ENCODE results near the gene NT5C.
"Not testable (repeated sequence)": the region's sequence is repeated elsewhere in the genome, so short reads cannot be mapped to it uniquely, and the experiment has no call there.

NT5C gene

DNA sequence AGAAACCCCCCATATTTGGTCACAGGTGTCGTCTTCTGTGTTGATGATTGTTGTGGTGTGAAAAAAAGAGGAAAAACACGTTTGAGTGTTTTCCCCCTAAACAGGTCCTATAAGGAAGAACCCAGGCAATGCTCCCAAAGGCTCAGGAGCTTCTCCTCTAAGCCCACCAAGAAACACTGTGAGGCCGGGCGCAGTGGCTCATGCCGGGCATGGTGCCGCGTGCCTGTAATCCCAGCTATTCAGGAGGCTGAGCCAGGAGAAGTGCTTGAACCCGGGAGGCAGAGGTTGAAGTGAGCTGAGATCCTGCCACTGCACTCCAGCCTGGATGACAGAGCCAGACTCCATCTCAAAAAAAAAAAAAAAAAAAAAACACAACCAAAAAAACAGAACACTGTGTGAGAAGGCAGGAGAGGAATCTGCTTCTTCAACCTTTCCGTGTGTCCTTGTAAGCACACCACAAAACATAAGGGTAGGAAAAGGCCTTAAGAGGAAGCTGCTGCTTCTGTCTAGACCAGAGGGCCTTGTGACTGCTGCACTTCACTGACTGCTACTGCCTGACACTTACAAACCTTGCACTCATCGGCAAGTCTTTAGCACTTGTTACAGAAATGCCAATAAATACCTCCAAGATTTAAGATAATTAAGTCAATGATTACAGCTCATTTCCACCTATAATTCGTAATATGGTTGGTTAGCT lies 13.4 kb upstream of the NT5C start:
- no peak for DNase-seq

DNA sequence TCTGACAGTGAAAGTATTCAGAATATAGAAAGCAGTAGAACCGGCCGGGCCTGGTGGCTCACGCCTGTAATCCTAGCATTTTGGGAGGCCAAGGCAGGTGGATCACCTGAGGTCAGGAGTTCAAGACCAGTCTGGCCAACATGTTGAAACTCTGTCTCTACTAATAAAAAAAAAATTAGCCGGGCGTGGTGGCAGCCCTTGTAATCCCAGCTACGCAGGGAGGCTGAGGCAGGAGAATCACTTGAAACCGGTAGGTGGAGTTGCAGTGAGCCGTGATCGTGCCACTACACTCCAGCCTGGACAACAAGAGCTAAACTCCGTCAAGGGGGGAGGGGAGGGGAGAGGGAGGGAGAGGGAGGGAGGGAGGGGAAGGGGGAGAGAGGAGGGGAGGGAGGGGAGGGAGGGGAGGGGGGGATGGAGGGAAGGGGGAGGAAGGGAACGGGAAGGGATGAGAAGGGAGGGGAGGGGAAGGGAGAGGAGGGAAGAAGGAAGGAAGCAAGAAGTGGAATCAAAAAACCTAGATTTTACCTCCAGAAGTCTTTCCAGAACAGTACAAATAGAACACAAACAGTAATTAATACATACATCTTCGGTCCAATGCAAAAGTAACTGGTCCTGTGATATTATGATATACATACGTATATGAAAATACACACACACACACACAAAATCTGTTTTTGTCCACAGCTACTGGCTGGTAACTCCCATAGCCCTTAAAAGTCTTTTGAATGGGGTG lies 10.9 kb upstream of the NT5C start:
- DNase-seq = no peak

DNA sequence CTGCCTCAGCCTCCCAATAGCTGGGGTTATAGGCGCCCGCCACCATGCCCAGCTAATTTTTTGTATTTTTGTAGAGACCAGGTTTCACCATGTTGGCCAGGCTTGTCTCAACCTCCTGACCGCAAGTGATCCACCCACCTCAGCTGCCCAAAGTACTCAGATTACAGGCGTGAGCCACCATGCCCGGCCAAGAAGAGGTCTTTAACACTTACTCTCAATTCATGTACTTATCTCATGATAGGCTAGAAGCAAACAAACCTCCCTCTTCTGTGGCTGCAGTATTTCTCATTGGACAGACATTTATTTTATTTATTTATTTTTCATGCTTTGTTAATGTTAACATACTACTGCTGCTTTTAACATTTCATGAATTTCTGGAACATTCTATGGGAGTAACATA lies 7.0 kb upstream of the NT5C start:
- no peak for DNase-seq

DNA sequence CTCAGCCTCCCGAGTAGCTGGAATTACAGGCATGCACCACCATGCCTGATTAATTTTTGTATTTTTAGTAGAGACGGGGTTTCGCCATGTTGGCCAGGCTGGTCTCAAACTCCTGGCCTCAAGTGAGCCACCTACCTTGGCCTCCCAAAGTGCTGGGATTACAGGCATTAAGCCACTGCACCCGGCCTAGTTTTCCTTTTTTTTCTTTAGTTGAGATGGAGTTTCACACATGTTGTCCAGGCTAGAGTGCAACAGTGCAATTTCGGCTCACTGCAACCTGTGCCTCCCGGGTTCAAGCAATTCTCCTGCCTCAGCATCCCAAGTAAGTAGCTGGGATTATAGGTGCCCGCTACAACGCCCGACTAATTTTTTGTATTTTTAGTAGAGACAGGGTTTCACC lies 6.2 kb upstream of the NT5C start:
- not testable (repeated sequence) for DNase-seq

DNA sequence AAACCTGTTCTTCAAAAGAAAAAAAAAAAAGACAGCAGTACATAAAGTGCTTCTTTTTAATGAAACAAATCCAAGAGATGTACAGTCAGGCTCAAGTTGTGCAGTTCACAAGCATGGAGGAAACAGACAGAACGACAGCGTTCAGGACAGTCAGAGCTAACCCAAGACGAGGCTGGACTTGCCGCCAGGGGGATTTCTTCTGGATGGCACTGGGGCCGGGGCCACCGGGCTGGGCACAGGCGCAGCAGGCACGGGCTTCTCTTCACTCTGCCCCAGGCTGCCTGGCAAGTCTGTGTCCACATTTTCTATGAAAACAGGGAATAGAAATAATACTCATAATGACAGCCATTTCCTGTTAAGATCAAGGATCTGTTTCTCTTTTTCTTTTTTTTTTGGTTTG lies 4.4 kb upstream of the NT5C start:
- DNase-seq = no peak

DNA sequence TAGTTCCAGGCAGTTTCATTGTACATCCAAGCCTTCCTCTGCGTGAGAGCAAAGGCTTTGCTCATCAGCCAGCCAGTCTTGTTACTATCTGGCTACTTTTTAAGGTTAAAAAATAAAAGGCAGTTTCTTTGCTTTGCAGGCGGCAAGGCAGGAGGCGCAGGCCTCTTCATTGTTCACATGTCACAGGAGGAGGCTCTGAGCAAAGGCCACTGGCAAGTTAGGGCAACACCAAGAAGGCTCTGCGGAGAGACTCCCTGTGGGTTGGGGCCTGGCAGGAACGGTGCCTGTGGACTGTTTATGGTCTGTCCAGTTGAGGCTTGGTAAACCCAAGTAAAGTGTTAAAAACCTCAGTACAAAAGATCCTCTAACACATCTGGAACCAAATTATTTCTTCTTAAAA lies 3.9 kb upstream of the NT5C start:
- no peak for DNase-seq

DNA sequence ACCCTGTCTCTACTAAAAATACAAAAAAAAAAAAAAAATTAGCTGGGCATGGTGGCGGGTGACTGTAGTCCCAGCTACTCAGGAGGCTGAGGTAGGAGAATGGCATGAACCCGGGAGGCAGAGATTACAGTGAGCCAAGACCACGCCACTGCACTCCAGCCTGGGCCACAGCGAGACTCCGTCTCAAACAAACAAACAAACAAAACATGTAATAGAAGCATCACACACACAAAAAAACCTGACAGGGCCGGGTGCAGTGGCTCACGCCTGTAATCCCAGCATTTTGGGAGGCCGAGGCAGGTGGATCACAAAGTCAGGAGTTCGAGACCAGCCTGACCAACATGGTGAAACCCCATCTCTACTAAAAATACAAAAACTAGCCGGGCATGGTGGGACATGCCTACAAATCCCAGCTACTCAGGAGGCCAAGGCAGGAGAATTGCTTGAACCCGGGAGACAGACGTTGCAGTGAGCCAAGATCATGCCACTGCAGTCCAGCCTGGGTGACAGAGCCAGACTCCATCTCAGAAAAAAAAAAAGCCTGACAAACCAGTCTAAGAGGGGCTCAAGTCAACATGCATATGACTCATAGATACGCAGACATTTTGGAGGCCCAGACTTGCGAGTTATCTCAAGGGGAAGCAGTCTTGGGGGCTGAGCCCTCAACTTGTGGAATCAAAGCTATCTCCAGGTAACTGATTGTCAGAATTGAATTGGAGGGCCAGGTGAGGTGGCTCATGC lies 2.2 kb upstream of the NT5C start:
- DNase-seq = not testable (repeated sequence)

DNA sequence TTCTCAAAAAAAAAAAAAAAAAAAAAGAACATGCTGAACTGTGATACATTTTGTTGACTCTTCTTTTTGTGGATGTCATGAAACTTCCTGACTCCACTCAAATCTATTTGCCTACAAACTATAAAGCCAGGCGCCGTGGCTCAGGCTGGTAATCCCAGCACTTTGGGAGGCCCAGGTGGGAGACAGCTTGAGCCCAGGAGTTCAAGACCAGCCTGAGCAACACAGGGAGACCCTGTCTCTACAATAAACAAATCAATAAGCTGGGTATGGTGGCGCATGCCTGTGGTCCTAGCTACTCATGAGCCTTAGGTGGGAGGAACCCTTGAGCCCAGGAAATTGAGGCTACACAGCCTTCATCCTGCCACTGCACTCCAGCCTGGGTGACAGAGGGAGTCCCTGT lies 1.5 kb upstream of the NT5C start:
- DNase-seq = no peak

DNA sequence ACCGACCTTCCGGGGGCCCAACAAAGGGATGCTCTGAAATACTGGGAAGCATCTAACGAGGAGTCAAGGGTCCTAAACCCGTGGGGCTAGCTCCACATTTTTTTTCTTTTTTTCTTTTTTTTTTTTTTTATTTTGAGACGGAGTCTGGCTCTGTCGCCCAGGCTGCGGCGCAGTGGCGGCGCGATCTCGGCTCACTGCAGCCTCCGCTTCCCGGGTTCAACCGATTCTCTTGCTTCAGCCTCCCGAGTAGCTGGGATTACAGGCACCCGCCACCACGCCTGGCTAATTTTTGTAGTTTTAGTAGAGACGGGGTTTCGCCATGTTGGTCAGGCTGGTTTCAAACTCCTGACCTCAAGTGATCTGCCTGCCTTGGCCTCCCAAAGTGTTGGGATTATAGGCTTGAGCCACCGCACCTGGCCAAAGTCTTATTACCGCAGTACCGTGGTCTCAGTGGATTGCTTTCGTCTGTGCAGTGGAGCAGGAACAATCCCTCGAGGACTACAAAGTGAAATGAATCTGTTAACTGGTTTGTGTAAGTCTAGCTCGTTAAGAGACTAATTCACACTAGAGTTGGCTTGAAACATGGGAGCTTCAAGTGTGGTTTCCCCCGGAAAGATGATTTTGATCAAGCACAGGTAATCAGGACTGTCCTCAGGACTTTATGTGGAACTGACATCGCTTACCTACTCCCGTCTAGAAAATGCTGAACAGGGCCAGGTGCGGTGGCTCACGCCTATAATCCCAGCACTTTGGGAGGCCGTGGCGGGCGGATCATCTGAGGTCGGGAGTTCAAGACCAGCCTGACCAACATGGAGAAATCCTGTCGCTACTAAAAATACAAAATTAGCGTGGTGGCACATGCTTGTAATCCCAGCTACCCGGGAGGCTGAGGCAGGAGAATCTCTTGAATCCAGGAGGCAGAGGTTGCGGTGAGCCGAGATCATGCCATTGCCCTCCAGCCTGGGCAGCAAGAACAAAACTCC lies 767 bp upstream of the NT5C start:
- DNase-seq = not testable (repeated sequence)

DNA sequence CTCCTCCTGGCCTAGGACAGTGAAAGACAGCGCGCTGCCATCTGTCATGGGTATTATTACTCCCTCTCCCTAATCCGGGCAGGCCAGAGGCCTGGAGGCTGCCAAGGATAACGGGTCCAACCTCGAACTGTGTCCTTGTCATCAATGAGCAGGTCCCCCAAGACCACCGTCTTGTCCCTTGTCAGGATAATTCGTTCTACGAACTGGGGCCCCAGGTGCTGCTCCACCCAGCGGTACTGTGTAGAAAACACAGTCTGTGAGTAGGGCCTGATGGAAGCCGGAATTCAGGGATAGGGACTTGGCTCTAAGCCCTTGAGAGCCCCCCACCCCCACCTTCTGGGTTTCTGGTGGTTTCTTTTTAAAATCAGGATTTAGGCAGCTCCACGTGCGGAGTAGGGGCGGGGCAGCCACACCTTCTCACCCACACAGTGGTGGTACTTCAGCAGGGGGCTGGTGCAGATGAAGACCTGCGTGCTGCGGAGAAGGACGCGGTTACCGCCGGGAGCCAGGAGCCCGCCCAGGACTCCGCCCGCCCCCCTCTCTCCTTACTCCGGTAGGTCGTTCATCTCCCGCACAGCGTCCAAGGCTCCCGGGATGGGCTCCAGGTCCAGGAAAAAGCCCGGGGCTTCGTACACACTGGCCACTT lies 787 bp downstream of the NT5C start:
- peak in 3 of 5 experiments; percentile 18 to 63 (median 32) for DNase-seq

DNA sequence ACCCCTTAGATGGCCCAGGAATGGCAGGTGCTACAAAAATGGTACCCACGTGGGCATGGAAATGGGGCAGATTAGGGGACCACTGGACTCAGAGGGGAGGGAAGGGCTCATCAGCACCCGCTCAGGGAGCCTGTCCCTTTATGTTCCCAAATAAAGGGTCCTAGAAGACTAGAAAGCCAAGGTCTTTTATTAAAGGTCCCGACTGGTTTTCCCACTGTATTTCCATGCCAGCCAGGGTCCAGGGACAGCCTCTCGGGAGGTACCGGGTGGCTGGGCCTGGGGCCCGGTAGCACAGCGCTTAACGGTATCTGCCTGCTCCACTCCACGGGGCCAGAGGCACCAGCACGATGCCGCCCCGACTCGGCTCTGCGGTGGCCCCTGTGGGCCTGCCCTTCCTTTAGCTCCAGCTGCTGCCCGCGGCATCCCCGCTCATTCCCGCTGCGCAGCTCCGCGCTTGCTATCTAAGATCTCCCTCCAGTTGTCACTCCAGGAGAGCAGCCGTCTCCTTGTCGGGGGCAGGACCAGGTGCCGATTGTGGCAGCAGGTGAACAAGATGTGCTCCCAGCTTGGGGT lies 1.4 kb downstream of the NT5C start:
- no peak for DNase-seq

DNA sequence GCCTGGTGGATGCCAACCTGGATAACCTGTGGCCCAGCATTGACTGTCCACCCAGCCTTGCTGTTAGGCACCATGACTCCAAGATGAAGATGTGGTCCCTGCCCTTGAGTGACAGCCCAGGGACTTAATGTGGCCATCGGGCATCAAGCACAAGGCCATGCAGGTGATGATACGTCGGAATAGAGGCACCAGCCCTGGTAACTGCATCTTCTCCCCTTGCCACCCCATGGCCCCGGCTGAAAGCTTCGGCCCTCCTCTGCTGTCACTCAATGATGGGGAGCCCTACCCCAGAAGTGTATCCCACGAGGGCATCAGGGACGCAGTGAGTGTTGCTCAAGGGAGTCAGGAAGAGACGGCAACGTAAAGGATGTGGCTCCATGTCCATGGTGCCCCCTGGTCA lies 2.0 kb downstream of the NT5C start:
- DNase-seq = no peak

DNA sequence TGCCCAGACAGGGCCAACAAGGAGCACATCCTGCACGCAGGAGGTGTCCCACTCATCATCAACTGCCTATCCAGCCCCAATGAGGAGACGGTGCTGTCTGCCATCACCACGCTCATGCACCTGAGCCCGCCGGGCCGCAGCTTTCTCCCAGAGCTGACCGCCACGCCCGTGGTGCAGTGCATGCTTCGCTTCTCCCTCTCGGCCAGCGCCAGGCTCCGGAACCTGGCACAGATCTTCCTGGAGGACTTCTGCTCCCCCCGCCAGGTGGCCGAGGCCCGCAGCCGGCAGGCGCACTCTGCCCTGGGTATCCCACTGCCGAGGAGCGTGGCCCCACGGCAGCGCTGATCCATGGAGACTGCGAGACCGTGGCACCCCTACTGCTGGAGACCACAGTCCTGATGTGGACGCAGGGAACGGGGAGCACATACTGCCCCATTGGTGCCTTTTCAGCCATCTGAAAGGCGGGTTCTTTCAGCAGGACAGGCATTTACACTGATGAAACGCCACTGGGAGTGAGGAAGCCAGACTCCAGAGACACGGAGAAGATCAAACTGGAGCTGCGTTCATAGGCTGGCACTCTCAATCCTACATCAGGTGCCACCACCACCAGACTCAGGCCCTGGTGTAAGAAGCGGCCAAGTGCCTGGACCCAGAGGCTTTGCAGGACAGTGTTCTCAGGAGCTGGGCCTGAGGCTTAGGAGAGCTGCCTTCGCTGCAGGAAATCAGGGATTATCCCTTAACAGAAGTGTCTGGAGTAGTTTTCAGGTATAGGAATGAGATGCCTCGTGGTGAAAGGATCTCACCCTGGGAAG lies 2.6 kb downstream of the NT5C start:
- DNase-seq = no peak

DNA sequence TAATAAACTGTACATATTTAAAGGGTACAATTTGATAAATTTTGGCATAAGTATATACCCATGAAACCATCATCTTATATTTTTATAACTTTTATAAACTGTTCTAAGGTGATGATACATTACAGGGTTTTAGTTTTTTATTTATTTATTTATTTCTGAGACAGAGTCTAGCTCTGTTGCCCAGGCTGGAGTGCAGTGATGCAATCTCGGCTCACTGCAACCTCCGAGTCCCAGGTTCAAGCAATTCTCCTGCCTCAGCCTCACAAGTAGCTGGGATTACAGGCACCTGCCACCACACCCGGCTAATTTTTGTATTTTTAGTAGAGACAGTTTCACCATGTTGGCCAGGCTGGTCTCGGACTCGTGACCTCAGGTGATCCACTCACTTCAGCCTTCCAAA lies 3.6 kb downstream of the NT5C start:
- not testable (repeated sequence) for DNase-seq

DNA sequence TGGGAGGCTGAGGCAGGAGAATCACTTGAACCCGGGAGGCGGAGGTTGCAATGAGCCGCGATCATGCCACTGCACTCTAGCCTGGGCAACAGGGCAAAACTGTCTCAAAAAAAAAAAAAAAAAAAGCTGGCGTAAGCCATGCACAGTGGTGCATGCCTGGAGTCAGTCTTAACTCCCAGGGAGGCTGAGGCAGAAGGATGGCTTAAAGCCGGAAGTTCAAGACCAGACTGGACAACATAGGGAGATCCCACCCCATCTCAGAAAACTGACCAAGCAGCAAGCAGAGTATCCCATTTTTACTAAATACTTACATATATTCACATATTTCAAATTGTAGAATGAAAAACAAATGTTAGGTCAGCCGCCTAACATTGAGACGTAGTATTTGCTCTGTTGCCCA lies 4.6 kb downstream of the NT5C start:
- no peak for DNase-seq

DNA sequence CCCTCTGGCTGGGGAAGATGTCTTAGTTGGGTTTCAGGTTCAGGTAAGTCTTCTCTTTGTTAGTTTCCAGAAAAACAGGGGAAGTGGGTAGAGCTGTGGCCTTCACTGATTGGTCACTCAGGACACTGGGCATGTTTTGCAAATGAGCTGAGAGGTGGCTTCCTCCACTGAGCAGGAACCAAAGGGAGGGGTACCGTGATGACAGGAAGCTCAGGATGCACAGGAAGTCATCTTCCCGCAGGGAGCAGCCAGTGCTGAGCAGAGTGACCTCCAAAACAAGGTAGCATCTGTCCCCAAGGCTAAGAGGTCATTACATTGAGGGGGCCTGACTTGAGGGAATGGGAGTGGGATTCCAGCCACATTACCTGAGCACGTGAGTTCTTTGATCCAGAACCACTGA lies 5.6 kb downstream of the NT5C start:
- peak in 1 of 5 experiments; percentile 37 for DNase-seq

DNA sequence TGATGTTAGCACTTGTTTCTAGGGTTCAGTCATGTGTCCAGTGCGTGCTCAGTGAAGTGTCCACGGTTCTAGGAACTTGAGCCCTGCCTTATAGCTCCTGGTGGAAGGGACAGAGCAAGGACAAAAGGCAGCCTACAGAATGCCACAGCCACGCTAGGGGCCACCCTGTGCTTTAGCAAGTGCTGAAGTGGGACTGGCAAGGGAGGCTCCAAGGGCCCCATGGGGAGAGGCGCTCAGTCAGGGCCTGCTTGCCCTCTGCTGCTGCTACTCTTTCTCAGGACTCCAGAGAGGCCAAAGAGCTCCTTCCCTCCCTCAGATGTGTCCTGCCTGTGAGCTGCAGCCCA lies 6.8 kb downstream of the NT5C start:
- no peak for DNase-seq

DNA sequence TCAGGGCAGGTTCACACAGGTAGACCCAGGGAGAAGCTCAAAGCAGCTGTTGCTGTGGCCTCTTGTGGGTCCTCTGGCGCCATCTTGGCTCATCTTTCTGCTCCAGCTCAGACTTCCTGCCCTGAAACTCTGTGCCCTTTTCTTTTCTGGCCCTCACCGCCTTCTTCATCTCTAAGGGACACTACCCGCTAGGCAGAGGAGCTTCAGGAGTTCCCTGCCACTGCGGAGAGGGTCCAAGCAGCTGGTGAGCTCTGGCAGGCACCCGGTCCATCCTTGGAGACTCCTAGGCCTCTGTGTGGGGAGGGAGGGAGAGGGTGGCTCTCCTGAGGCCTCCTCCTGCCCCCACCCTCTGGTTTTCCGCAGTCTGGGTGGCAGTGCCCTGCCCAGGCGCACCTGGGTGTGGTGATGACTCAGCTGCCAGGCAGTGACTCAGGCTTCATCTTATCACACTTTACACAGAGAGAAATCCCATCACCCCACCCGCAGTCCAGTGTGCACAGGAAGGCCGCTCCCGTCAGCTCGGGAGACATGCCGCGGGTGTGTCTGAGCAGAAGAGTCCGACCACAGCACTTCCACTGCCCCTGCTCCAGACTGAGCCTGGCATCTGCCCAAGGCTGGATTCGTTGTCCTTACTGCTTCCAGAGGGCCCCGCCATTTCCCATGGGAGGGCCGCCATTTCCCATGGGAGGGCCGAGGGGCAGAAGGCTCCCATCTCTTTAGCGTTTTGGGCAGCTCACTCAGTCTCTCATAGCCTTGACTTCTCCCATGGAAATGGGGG lies 7.3 kb downstream of the NT5C start:
- DNase-seq = peak in 2 of 5 experiments; percentile 42 to 72

DNA sequence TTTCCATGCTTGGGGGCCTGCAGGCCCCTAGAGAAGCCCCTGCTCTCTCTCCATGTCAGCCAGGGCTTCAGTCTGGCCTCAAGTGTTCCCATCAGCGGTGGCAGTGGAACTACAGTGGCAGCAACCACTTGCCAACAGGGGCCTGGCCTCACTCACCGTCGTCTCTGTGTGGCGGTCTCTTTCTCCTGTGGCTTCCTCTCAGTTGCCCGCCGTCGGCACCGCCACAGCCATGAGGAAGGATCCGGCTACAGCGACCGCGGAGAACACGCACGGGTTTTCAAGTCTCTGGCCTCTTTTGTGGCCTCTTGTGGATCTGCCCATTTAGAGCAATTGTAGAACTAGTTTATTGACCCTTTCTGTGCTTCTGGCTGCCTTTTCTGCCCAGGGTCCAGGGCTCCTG lies 13.2 kb downstream of the NT5C start:
- no peak for DNase-seq

DNA sequence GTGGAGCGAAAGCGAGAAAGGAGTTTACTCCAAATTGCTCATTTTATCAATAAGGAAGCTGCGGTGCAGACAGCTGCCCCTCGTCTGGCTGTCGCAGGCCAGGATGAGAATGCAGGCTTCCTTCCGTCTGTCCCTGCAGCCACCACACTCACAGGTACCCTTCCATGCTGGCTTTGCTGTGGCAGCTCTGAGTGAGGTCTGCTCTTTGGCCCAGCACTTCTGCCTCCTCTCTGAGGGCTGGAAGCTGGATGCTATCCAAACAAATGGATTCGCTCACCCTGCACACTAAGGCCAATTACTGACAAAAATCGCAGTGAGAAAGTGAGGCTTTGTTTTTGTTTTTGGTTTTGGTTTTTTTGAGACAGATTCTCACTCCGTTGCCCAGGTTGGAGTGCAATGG lies 14.8 kb downstream of the NT5C start:
- DNase-seq = no peak

All from T-helper 2 cell (primary cell).